ENCODE data around the gene PCED1B. TPM values are rescaled to one million over a fixed set of nuclear protein-coding genes. Genes with fewer than 3 reads are reported as not detected.

PCED1B gene
- total RNA-seq, 2 experiments from 2014 or later, result 117 to 119 TPM

GRCh38 chr12:47202176-47202575 is 122.8 kb downstream of the PCED1B start:
- Mint-ChIP-seq H3K36me3 (ENCODE audit: low read depth) (peaks cover 51% of the 10 kb centered on the region), H3K4me1 (ENCODE audit: low read depth) (peaks cover 78% of the 10 kb centered on the region)

GRCh38 chr12:47205532-47206449 is 126.4 kb downstream of the PCED1B start:
- POLR2A ChIA-PET, result interaction anchor here (0.7 to 14.5 kb wide), 6 partner anchors 11 to 124 kb away, joined by 3 to 170 read pairs (median 36); partner anchors contain the start of genes AMIGO2 and PCED1B
- no peaks in the 10 kb centered on the region for H3K27me3 Mint-ChIP-seq
- H3K9me3 Mint-ChIP-seq, result peaks cover 6% of the 10 kb centered on the region
- H3K4me3 Mint-ChIP-seq, result peak overlapping the region; percentile 79
- ATAC-seq (no peak), DNase-seq (peak; percentile 44)
- peaks cover 74% of the 10 kb centered on the region for H3K4me1 Mint-ChIP-seq (ENCODE audit: low read depth)
- intact Hi-C loops (cut with micrococcal nuclease), result loop anchor here (5.0 kb wide), 2 partner anchors 123 to 173 kb away; no protein-coding TSS in a partner anchor
- CTCF ChIA-PET, result interaction anchor here (0.8 to 2.9 kb wide), 4 partner anchors 14 to 192 kb away, joined by 3 to 15 read pairs (median 3); no protein-coding TSS in a partner anchor
- peak overlapping the region; percentile 96 for H3K27ac Mint-ChIP-seq
- H3K36me3 Mint-ChIP-seq (ENCODE audit: low read depth), result peaks cover 79% of the 10 kb centered on the region
- no peak for TF ChIP-seq CTCF (IDR thresholded peaks at IDR 0.05)

More at GRCh38 chr12:47202176-47202575, 122.8 kb downstream of the PCED1B start:
- CTCF ChIA-PET, result interaction anchor here (0.6 to 2.4 kb wide), 5 partner anchors 9 to 594 kb away, joined by 3 to 15 read pairs (median 3); no protein-coding TSS in a partner anchor
- POLR2A ChIA-PET, result interaction anchor here (0.7 to 1.7 kb wide), 4 partner anchors 8 to 11 kb away, joined by 3 to 7 read pairs (median 5); no protein-coding TSS in a partner anchor
- DNase-seq (no peak), ATAC-seq (no peak)
- intact Hi-C loops (cut with micrococcal nuclease), result no loop called here
- H3K27ac Mint-ChIP-seq, result peak overlapping the region; percentile 57
- H3K27me3 Mint-ChIP-seq, result no peaks in the 10 kb centered on the region
- no peak for TF ChIP-seq CTCF (IDR thresholded peaks at IDR 0.05)
- H3K9me3 Mint-ChIP-seq, result peaks cover 6% of the 10 kb centered on the region
- H3K4me3 Mint-ChIP-seq, result no peak overlapping the region

GRCh38 chr12:47206450-47207339 is 127.3 kb downstream of the PCED1B start:
- Mint-ChIP-seq H3K27ac (peak overlapping the region; percentile 96), H3K4me1 (ENCODE audit: low read depth) (peaks cover 73% of the 10 kb centered on the region), H3K27me3 (no peaks in the 10 kb centered on the region), H3K4me3 (peak overlapping the region; percentile 79), H3K9me3 (peaks cover 6% of the 10 kb centered on the region), H3K36me3 (ENCODE audit: low read depth) (peaks cover 79% of the 10 kb centered on the region)
- no peak for TF ChIP-seq CTCF (IDR thresholded peaks at IDR 0.05)
- DNase-seq (no peak), ATAC-seq (peak; percentile 27)
- intact Hi-C loops (cut with micrococcal nuclease), result loop anchor here (5.0 kb wide), 2 partner anchors 124 to 174 kb away; no protein-coding TSS in a partner anchor
- CTCF ChIA-PET, result interaction anchor here (0.7 to 2.9 kb wide), 15 partner anchors 9 to 191 kb away, joined by 3 to 20 read pairs (median 5); partner anchors contain the start of genes AMIGO2 and PCED1B
- POLR2A ChIA-PET, result interaction anchor here (0.6 to 14.5 kb wide), 16 partner anchors 10 to 191 kb away, joined by 3 to 170 read pairs (median 4); partner anchors contain the start of genes AMIGO2 and PCED1B

GRCh38 chr12:47207340-47207717 is 127.9 kb downstream of the PCED1B start:
- no peak for TF ChIP-seq CTCF (IDR thresholded peaks at IDR 0.05)
- intact Hi-C loops (cut with micrococcal nuclease), result loop anchor here (5.0 kb wide), 2 partner anchors 125 to 175 kb away; no protein-coding TSS in a partner anchor
- ChIA-PET POLR2A (interaction anchor here (0.6 to 14.5 kb wide), 17 partner anchors 10 to 190 kb away, joined by 3 to 170 read pairs (median 4); partner anchors contain the start of genes AMIGO2 and PCED1B), CTCF (interaction anchor here (0.7 to 2.9 kb wide), 14 partner anchors 9 to 191 kb away, joined by 3 to 20 read pairs (median 6); partner anchors contain the start of genes AMIGO2 and PCED1B)
- peak overlapping the region; percentile 79 for H3K4me3 Mint-ChIP-seq
- H3K9me3 Mint-ChIP-seq, result peaks cover 6% of the 10 kb centered on the region
- peaks cover 69% of the 10 kb centered on the region for H3K4me1 Mint-ChIP-seq (ENCODE audit: low read depth)
- peak overlapping the region; percentile 96 for H3K27ac Mint-ChIP-seq
- ATAC-seq, result peak; percentile 60
- peaks cover 83% of the 10 kb centered on the region for H3K36me3 Mint-ChIP-seq (ENCODE audit: low read depth)
- no peaks in the 10 kb centered on the region for H3K27me3 Mint-ChIP-seq
- DNase-seq, result peak; percentile 76
